8988T (cell line): ENCODE results near the gene JAM3.

ENCODE experiments used
- DNase-seq: peaks from one replicate; pipeline ENCODE4 v3.0.0; 2011

JAM3 gene

GRCh38 chr11:134068829-134069425 lies at the start of gene JAM3:
Gene JAM3 (plus strand): TSS chr11:134069072. CDS start chr11:134069084, 12 bp downstream.
- DNase-seq, result peak; percentile 97

- DNase-seq, result no peak
These were observed 49.4 kb upstream of the JAM3 start for GRCh38 chr11:134019500-134019899.

GRCh38 chr11:134020598-134020997 lies 48.3 kb upstream of the JAM3 start:
- DNase-seq, result no peak

GRCh38 chr11:134021326-134021725 lies 47.5 kb upstream of the JAM3 start:
- no peak for DNase-seq

GRCh38 chr11:134022748-134023147 lies 46.1 kb upstream of the JAM3 start:
- no peak for DNase-seq

GRCh38 chr11:134024420-134025081 lies 44.3 kb upstream of the JAM3 start:
- DNase-seq, result peak; percentile 54

- no peak for DNase-seq
These were observed 43.8 kb upstream of the JAM3 start for GRCh38 chr11:134025082-134025429.

GRCh38 chr11:134026655-134027343 lies 42.1 kb upstream of the JAM3 start:
- DNase-seq, result no peak

- DNase-seq, result no peak
These were observed 41.2 kb upstream of the JAM3 start for GRCh38 chr11:134027671-134028070.

GRCh38 chr11:134028368-134028920 lies 40.4 kb upstream of the JAM3 start:
- DNase-seq, result no peak

- DNase-seq, result no peak
These were observed 38.0 kb upstream of the JAM3 start for GRCh38 chr11:134030853-134031252.

GRCh38 chr11:134032043-134032442 lies 36.8 kb upstream of the JAM3 start:
- no peak for DNase-seq

- DNase-seq, result no peak
These were observed 36.3 kb upstream of the JAM3 start for GRCh38 chr11:134032501-134033091.

- DNase-seq, result no peak
These were observed 35.6 kb upstream of the JAM3 start for GRCh38 chr11:134033276-134033675.

- no peak for DNase-seq
These were observed 35.0 kb upstream of the JAM3 start for GRCh38 chr11:134033696-134034491.

- DNase-seq, result no peak
These were observed 34.1 kb upstream of the JAM3 start for GRCh38 chr11:134034496-134035381.

GRCh38 chr11:134036492-134037045 lies 32.3 kb upstream of the JAM3 start:
- no peak for DNase-seq

GRCh38 chr11:134037046-134037908 lies 31.6 kb upstream of the JAM3 start:
- no peak for DNase-seq

GRCh38 chr11:134038897-134039470 lies 29.9 kb upstream of the JAM3 start:
- DNase-seq, result no peak
